ENCODE data around the gene HAND1.

HAND1 gene

DNA sequence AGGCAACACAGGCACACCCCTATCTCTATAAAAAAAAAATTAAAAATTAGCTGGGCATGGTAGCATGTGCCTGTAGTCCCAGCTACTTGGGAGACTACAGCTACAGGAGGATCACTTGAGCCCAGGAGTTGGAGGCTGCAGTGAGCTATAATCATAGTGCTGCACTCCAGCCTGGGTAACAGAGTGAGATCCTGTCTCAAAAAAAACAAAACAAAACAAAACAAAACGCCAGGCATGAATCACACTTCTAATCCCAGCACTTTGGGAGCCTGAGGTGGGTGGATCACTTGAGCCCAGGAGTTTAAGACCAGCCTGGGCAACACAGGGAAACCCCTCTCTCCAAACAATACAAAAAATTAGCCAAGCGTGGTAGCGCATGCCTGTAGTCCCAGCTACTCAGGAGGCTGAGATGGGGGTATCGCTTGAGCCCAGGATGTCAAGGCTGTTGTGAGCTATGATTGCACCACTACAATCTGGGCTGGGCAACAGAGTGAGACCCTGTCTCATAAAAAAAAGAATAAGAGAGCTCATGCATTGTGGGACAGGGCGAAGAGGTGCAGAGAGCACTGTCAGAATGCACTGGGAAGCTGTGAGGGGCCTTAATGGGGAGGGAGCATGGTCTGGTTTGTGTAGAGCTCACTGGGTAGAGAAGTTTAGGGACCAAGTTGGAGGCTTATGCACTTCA is 40.6 kb downstream of the HAND1 start:
- Histone ChIP-seq H3K27me3 (replicated peaks; ENCODE audit: control insufficient read depth, insufficient read depth, low read length) (no peaks in the 10 kb centered on the region), H3K4me3 (replicated peaks; ENCODE audit: low read depth, low read length) (no peak overlapping the region), H3K36me3 (ENCODE audit: control insufficient read depth, insufficient read depth, low read length) (peaks cover 16% of the 10 kb centered on the region)
- DNase-seq (ENCODE audit: extremely low read depth, insufficient read length): no peak
- TF ChIP-seq, protein P1, sequence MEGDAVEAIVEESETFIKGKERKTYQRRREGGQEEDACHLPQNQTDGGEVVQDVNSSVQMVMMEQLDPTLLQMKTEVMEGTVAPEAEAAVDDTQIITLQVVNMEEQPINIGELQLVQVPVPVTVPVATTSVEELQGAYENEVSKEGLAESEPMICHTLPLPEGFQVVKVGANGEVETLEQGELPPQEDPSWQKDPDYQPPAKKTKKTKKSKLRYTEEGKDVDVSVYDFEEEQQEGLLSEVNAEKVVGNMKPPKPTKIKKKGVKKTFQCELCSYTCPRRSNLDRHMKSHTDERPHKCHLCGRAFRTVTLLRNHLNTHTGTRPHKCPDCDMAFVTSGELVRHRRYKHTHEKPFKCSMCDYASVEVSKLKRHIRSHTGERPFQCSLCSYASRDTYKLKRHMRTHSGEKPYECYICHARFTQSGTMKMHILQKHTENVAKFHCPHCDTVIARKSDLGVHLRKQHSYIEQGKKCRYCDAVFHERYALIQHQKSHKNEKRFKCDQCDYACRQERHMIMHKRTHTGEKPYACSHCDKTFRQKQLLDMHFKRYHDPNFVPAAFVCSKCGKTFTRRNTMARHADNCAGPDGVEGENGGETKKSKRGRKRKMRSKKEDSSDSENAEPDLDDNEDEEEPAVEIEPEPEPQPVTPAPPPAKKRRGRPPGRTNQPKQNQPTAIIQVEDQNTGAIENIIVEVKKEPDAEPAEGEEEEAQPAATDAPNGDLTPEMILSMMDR (IDR thresholded peaks at IDR 0.05; ENCODE audit: insufficient read depth, low read length, poor library complexity, severe bottlenecking): no peak

DNA sequence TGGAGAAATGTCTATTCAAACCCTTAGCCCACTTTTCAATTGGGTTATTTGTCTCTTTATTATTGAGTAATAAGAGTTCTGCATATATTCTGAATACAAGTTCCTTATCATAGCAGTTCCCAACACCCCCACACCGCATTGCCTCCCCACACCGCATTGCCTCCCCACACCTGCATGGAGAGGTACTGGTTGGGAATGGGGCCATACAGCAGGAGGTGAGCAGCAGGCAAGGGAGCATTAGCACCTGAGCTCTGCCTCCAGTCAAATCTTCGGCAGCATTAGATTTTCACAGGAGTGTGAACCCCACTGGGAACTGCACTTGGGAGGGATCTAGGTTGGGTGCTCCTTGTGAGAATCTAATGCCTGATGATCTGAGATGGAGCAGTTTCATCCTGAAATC is 42.8 kb downstream of the HAND1 start:
- Histone ChIP-seq H3K4me3 (replicated peaks; ENCODE audit: low read depth, low read length) (no peak overlapping the region), H3K27me3 (replicated peaks; ENCODE audit: control insufficient read depth, insufficient read depth, low read length) (no peaks in the 10 kb centered on the region), H3K36me3 (ENCODE audit: control insufficient read depth, insufficient read depth, low read length) (peaks cover 6% of the 10 kb centered on the region)
- no peak for DNase-seq (ENCODE audit: extremely low read depth, insufficient read length)
- TF ChIP-seq, protein P1 (IDR thresholded peaks at IDR 0.05; ENCODE audit: insufficient read depth, low read length, poor library complexity, severe bottlenecking): no peak

DNA sequence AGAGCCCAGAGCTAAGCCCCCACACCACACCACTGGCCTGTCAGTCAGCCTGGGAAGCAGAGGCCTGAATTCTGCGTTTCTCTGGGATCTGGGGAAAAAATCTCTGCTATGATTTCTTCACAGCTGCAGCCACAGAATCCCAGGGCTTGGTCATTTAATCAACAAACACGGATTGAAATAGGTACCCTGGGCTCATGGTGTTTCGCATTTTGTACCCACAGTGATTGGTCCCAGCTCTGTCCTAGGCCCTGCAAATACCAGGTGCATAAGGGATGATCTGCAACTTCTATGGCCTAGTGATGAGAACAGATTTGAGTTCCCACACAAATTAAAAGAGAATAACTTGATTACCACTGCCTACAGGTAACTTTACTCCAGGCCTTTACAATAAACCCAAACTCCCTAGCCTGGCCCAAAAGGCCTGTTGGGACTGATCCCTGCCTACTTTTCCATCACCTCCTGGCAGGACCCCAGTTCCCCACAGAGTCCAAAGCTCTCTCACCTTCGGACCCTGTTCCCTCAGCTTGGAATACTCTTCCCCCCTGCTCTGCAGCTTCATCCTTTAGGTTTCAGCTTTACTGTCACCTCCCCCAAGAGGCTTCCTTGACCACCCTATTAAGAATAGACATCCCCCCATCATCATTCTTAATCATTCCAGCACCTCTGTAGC is 46.9 kb downstream of the HAND1 start:
- Histone ChIP-seq H3K27me3 (replicated peaks; ENCODE audit: control insufficient read depth, insufficient read depth, low read length) (no peaks in the 10 kb centered on the region), H3K4me3 (replicated peaks; ENCODE audit: low read depth, low read length) (no peak overlapping the region), H3K36me3 (ENCODE audit: control insufficient read depth, insufficient read depth, low read length) (no peaks in the 10 kb centered on the region)
- TF ChIP-seq, protein P1 (IDR thresholded peaks at IDR 0.05; ENCODE audit: insufficient read depth, low read length, poor library complexity, severe bottlenecking): no peak
- no peak for DNase-seq (ENCODE audit: extremely low read depth, insufficient read length)

DNA sequence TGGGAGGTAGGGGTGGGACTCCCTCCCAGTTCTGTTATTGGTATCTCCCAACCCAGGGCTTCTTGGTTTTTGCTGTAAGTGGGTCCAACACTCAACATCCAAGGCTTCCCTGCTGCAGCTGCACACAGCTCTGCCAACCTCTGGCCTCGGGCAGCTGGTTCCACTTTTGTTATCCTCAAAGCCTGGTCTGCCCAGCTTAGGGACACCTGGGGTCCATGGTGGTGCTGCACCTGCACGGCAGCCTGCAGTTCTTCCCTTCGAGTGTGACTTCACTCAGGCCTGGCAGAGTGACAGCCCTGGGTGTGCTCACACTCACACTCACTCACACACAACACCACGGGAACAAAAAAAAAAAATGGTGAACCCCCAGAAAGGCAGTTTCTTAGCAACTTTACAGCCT is 47.6 kb downstream of the HAND1 start:
- no peak overlapping the region for H3K4me3 ChIP-seq (replicated peaks; ENCODE audit: low read depth, low read length)
- no peaks in the 10 kb centered on the region for H3K36me3 ChIP-seq (ENCODE audit: control insufficient read depth, insufficient read depth, low read length)
- no peaks in the 10 kb centered on the region for H3K27me3 ChIP-seq (replicated peaks; ENCODE audit: control insufficient read depth, insufficient read depth, low read length)
- TF ChIP-seq, protein P1 (IDR thresholded peaks at IDR 0.05; ENCODE audit: insufficient read depth, low read length, poor library complexity, severe bottlenecking): no peak
- DNase-seq (ENCODE audit: extremely low read depth, insufficient read length): no peak

DNA sequence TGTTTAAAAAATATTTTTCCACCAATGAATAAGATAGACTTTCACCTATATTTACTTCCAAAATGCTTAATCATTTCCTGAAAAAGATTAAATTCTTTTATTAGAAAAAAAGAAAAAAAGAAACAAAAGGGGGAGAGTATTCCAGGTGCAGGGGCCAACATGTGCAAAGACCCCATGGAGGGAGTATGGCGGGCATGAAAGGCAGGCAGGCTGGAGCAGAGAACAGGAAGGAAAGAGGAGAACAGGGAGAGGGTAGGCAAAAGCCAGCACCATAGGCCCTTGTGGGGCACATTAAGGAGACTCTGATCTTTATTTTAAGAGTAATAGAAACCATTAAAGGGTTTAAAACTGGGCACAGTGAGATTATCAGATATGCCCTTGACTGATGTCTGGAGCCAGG is 48.7 kb downstream of the HAND1 start:
- H3K36me3 ChIP-seq (ENCODE audit: control insufficient read depth, insufficient read depth, low read length): no peaks in the 10 kb centered on the region
- DNase-seq (ENCODE audit: extremely low read depth, insufficient read length): no peak
- TF ChIP-seq, protein P1 (IDR thresholded peaks at IDR 0.05; ENCODE audit: insufficient read depth, low read length, poor library complexity, severe bottlenecking): no peak
- no peak overlapping the region for H3K4me3 ChIP-seq (replicated peaks; ENCODE audit: low read depth, low read length)
- no peaks in the 10 kb centered on the region for H3K27me3 ChIP-seq (replicated peaks; ENCODE audit: control insufficient read depth, insufficient read depth, low read length)
